Mesenchymal stem cell (in vitro differentiated cells and primary cell): ENCODE results near the gene SERPINI2.

Source experiments
- DNase-seq: peaks from one replicate; pipeline ENCODE4 v3.0.0-alpha.2; 2013
- H2AFZ ChIP-seq: one replicate; pipeline ENCODE4 v1.6.1; 2013; ENCODE audit warnings: low read depth, mild to moderate bottlenecking, control low read depth, inconsistent platforms, low read length, moderate library complexity
- H2AK5ac ChIP-seq: 2 replicates; pipeline ENCODE4 v1.6.1; 2013; ENCODE audit warnings: low read length, moderate library complexity, mild to moderate bottlenecking, inconsistent platforms; ENCODE audit not compliant: severe bottlenecking
- H2BK120ac ChIP-seq: one replicate; pipeline ENCODE4 v1.6.1; 2013; ENCODE audit warnings: low read depth, mild to moderate bottlenecking, inconsistent platforms, low read length, moderate library complexity
- H2BK12ac ChIP-seq, 2 experiments: one replicate each; pipeline ENCODE4 v1.6.1; 2013; ENCODE audit warnings: inconsistent platforms in 2 of 2, low read length in 2 of 2, mild to moderate bottlenecking in 2 of 2, moderate library complexity in 2 of 2, control low read depth in 1 of 2
- H2BK15ac ChIP-seq: one replicate; pipeline ENCODE4 v1.6.1; 2013; ENCODE audit warnings: mild to moderate bottlenecking, low read depth, inconsistent platforms; ENCODE audit not compliant: poor library complexity, severe bottlenecking
- H2BK5ac ChIP-seq: 2 replicates; pipeline ENCODE4 v1.6.1; 2013; ENCODE audit warnings: low read depth, mild to moderate bottlenecking, low read length, control low read depth, inconsistent platforms; ENCODE audit not compliant: poor library complexity, severe bottlenecking
- H3K14ac ChIP-seq, 2 experiments: one replicate each; pipeline ENCODE4 v1.6.1; 2013; ENCODE audit warnings: inconsistent platforms in 2 of 2, low read length in 2 of 2, control low read depth in 1 of 2, mild to moderate bottlenecking in 1 of 2, moderate library complexity in 1 of 2
- H3K18ac ChIP-seq, 2 experiments: one replicate each; pipeline ENCODE4 v1.6.1; 2013; ENCODE audit warnings: inconsistent platforms in 2 of 2, low read length in 2 of 2, control low read depth in 1 of 2, low read depth in 1 of 2, mild to moderate bottlenecking in 1 of 2
- H3K23ac ChIP-seq, 2 experiments: one replicate each; pipeline ENCODE4 v1.6.1; 2013; ENCODE audit warnings: inconsistent platforms in 2 of 2, low read length in 2 of 2, mild to moderate bottlenecking in 2 of 2, moderate library complexity in 2 of 2, control low read depth in 1 of 2
- H3K27ac ChIP-seq: 2 replicates; pipeline ENCODE4 v1.5.1; 2013; ENCODE audit warnings: mild to moderate bottlenecking, moderate library complexity, low read length, control low read depth, inconsistent platforms; ENCODE audit not compliant: poor library complexity, severe bottlenecking
- H3K27me3 ChIP-seq, 2 experiments: 2 replicates each; pipeline versions ENCODE4 v1.6.1 to v1.7.0; 2013; ENCODE audit warnings: low read length in 2 of 2, mild to moderate bottlenecking in 2 of 2, moderate library complexity in 2 of 2, control low read depth in 1 of 2, inconsistent platforms in 1 of 2; ENCODE audit not compliant: control insufficient read depth in 1 of 2, insufficient read depth in 1 of 2
- H3K36me3 ChIP-seq, 2 experiments: 2 replicates each; pipeline versions ENCODE4 v1.6.1 to v1.7.0; 2013; ENCODE audit warnings: low read length in 2 of 2, control low read depth in 1 of 2, inconsistent platforms in 1 of 2, low read depth in 1 of 2, mild to moderate bottlenecking in 1 of 2; ENCODE audit not compliant: insufficient read depth in 2 of 2, control insufficient read depth in 1 of 2
- H3K4ac ChIP-seq, 2 experiments: one replicate each; pipeline ENCODE4 v1.6.1; 2013; ENCODE audit warnings: inconsistent platforms in 2 of 2, low read length in 2 of 2, mild to moderate bottlenecking in 2 of 2, moderate library complexity in 2 of 2, control low read depth in 1 of 2, low read depth in 1 of 2
- H3K4me1 ChIP-seq: 2 replicates; pipeline ENCODE4 v1.6.1; 2013; ENCODE audit warnings: low read depth, low read length, control low read depth; ENCODE audit not compliant: control insufficient read depth, insufficient read depth
- H3K4me2 ChIP-seq: 2 replicates; pipeline ENCODE4 v1.6.1; 2013; ENCODE audit warnings: low read length, mild to moderate bottlenecking, inconsistent platforms; ENCODE audit not compliant: poor library complexity, severe bottlenecking
- H3K4me3 ChIP-seq, 2 experiments: 2 replicates each; pipeline versions ENCODE4 v1.5.1 to v1.7.0; 2013; ENCODE audit warnings: low read length in 2 of 2, mild to moderate bottlenecking in 2 of 2, control low read depth in 1 of 2, low read depth in 1 of 2; ENCODE audit not compliant: insufficient read depth in 1 of 2
- H3K79me1 ChIP-seq: replicated peaks from 2 replicates; pipeline ENCODE4 v1.6.1; 2013; ENCODE audit warnings: mild to moderate bottlenecking, control low read depth, low read length, inconsistent platforms; ENCODE audit not compliant: poor library complexity, severe bottlenecking
- H3K9ac ChIP-seq: 2 replicates; pipeline ENCODE4 v1.7.0; 2013; ENCODE audit warnings: mild to moderate bottlenecking, low read length, moderate library complexity
- H3K9me3 ChIP-seq: 2 replicates; pipeline ENCODE4 v1.7.0; 2013; ENCODE audit warnings: mild to moderate bottlenecking, low read length; ENCODE audit not compliant: control insufficient read depth
- H4K8ac ChIP-seq: one replicate; pipeline ENCODE4 v1.6.1; 2013; ENCODE audit warnings: inconsistent platforms, mild to moderate bottlenecking, low read length, moderate library complexity
- H4K91ac ChIP-seq: one replicate; pipeline ENCODE4 v1.6.1; 2013; ENCODE audit warnings: mild to moderate bottlenecking, low read length, inconsistent platforms
- WGBS: methylation state at CpG from one replicate; pipeline ENCODE4 v1.1.7; 2013; ENCODE audit warnings: mixed read lengths; 5-methylcytosine and 5-hydroxymethylcytosine counted together

SERPINI2 gene

DNA sequence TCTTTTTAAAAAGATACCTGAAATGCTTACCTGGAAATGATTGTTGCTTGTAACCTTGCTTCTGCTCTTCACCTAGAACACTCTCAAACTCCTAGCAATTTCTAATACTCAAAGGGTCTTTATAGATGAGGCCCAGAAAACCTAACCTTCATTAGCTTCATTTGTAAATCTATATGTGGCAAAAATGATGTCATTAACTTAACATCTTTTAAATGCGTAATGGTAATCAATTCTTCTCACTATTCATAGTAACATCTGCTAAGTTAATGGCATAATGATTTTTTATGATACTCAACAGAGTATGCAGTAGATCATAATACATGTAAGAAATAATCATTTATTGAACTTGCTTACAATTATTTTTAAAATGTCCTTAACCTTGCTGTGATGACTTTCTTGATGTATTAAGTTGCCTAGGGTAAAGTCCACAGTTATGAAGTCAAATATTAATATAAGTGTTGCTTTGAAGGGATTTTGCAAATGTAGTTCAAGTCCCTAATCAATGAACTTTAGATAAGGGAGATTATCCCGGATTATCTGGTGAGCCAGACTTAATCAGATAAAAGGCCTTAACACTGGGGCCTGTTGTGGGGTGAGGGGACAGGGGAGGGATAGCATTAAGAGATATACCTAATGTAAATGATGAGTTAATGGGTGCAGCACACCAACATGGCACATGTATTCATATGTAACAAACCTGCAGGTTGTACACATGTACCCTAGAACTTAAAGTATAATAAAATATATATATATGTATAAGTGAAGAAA is 10.1 kb upstream of the SERPINI2 start:
- Histone ChIP-seq H2AK5ac (no peak overlapping the region), H2BK120ac (no peak overlapping the region), H4K8ac (no peak overlapping the region), H2BK15ac (no peak overlapping the region), H2BK5ac (no peak overlapping the region), H3K4me2 (no peak overlapping the region), H3K23ac (no peak overlapping the region), H2BK12ac (no peak overlapping the region), H2AFZ (no peak overlapping the region), H3K27me3 (no peaks in the 10 kb centered on the region), H4K91ac (no peak overlapping the region), H3K18ac (no peak overlapping the region), H3K4ac (no peak overlapping the region), H3K79me1 (no peaks in the 10 kb centered on the region), H3K14ac (no peak overlapping the region), H3K27ac (no peak overlapping the region), H3K36me3 (no peaks in the 10 kb centered on the region), H3K4me3 (no peak overlapping the region), H3K9me3 (no peaks in the 10 kb centered on the region), H3K9ac (no peak overlapping the region), H3K4me1 (no peaks in the 10 kb centered on the region)
- DNase-seq = no peak
- WGBS = 76% methylated on average over 1 of the region's 2 CpGs

DNA sequence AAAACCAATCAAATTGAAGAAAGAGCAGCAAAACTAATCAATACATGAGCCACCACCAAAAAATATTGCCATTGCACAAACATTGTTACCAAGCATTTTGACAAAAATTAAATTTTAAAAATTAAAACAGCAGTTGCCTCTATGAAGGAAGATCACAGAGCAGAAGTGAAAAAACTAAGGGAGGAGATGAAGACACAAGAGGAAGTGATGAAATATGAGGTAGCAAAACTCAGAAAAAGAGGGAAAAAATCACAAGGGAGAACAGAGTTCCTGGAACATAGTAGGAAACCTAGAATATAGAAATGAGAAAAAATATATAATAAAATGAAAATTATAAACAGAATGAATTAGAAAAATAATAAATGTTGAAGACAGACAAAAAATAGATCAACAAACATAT is 7.3 kb upstream of the SERPINI2 start:
- no peak overlapping the region for H3K4me2 ChIP-seq

GRCh38 chr3:167480748-167481147 is 6.9 kb upstream of the SERPINI2 start:
- Histone ChIP-seq H2BK15ac (no peak overlapping the region), H3K14ac (no peak overlapping the region), H2AFZ (no peak overlapping the region), H3K9ac (no peak overlapping the region), H3K4me3 (no peak overlapping the region), H3K36me3 (no peaks in the 10 kb centered on the region), H3K4me1 (no peaks in the 10 kb centered on the region), H2BK5ac (no peak overlapping the region), H3K27ac (no peak overlapping the region), H4K8ac (no peak overlapping the region), H2BK120ac (no peak overlapping the region), H3K23ac (no peak overlapping the region), H2AK5ac (no peak overlapping the region), H3K4ac (no peak overlapping the region), H3K4me2 (no peak overlapping the region), H3K27me3 (no peaks in the 10 kb centered on the region), H3K18ac (no peak overlapping the region), H3K79me1 (no peaks in the 10 kb centered on the region), H2BK12ac (no peak overlapping the region), H3K9me3 (no peaks in the 10 kb centered on the region), H4K91ac (no peak overlapping the region)
- no peak for DNase-seq
- 79% methylated on average over 2 of the region's 2 CpGs for WGBS

More for the DNA sequence above, 7.3 kb upstream of the SERPINI2 start:
- no peak overlapping the region for H2BK5ac ChIP-seq
- no peak overlapping the region for H3K18ac ChIP-seq
- H3K79me1 ChIP-seq = no peaks in the 10 kb centered on the region
- H2AK5ac ChIP-seq = no peak overlapping the region
- H3K4me3 ChIP-seq = no peak overlapping the region
- no peak for DNase-seq
- H3K27ac ChIP-seq = no peak overlapping the region
- no peak overlapping the region for H4K8ac ChIP-seq
- H3K23ac ChIP-seq = no peak overlapping the region
- no peak overlapping the region for H3K9ac ChIP-seq
- no peak overlapping the region for H3K14ac ChIP-seq
- no peaks in the 10 kb centered on the region for H3K27me3 ChIP-seq
- no peak overlapping the region for H2BK120ac ChIP-seq
- no peak overlapping the region for H2AFZ ChIP-seq
- no peak overlapping the region for H2BK15ac ChIP-seq
- H4K91ac ChIP-seq = no peak overlapping the region
- no peaks in the 10 kb centered on the region for H3K36me3 ChIP-seq
- no peaks in the 10 kb centered on the region for H3K4me1 ChIP-seq
- H3K4ac ChIP-seq = no peak overlapping the region
- H3K9me3 ChIP-seq = no peaks in the 10 kb centered on the region
- no peak overlapping the region for H2BK12ac ChIP-seq

GRCh38 chr3:167469381-167469780 is 4.5 kb downstream of the SERPINI2 start:
- Histone ChIP-seq H3K14ac (no peak overlapping the region), H3K4me1 (no peaks in the 10 kb centered on the region), H2BK15ac (no peak overlapping the region), H3K4me3 (no peak overlapping the region), H3K36me3 (no peaks in the 10 kb centered on the region), H3K27ac (no peak overlapping the region), H2BK5ac (no peak overlapping the region), H3K27me3 (no peaks in the 10 kb centered on the region), H3K4me2 (no peak overlapping the region), H3K9me3 (no peaks in the 10 kb centered on the region), H3K79me1 (no peaks in the 10 kb centered on the region), H3K4ac (no peak overlapping the region), H2BK12ac (no peak overlapping the region), H3K9ac (no peak overlapping the region), H4K8ac (no peak overlapping the region), H2BK120ac (no peak overlapping the region), H3K18ac (no peak overlapping the region), H3K23ac (no peak overlapping the region), H2AFZ (no peak overlapping the region), H2AK5ac (no peak overlapping the region), H4K91ac (no peak overlapping the region)
- WGBS = 100% methylated on average over 3 of the region's 3 CpGs
- DNase-seq = no peak
